DMS 273 (cell line): Measurements from ENCODE around the gene NUDT10.
A peak's percentile ranks its signal among the peaks of the same experiment; 100 is the strongest.

ENCODE experiments used
- DNase-seq: peaks from one replicate; lab custom pipeline; 2025; ENCODE audit not compliant: unreplicated experiment; lab: John Stamatoyannopoulos, UW

NUDT10 gene

GRCh38 chrX:51332188-51332942 is at the start of gene NUDT10:
Gene NUDT10, plus strand, starts transcription at chrX:51332822. Its CDS starts 144 bp downstream, at chrX:51332966.
- peak; percentile 30 for DNase-seq

GRCh38 chrX:51292421-51292820 is 40.2 kb upstream of the NUDT10 start:
- DNase-seq: no peak

- no peak for DNase-seq
Observed at GRCh38 chrX:51296138-51296537, 36.5 kb upstream of the NUDT10 start.

- no peak for DNase-seq
Observed at GRCh38 chrX:51316271-51316670, 16.4 kb upstream of the NUDT10 start.

GRCh38 chrX:51332943-51333785 is 542 bp downstream of the NUDT10 start:
- DNase-seq: peak; percentile 3

- DNase-seq: no peak
Observed at GRCh38 chrX:51334276-51334675, 1.7 kb downstream of the NUDT10 start.

DNA sequence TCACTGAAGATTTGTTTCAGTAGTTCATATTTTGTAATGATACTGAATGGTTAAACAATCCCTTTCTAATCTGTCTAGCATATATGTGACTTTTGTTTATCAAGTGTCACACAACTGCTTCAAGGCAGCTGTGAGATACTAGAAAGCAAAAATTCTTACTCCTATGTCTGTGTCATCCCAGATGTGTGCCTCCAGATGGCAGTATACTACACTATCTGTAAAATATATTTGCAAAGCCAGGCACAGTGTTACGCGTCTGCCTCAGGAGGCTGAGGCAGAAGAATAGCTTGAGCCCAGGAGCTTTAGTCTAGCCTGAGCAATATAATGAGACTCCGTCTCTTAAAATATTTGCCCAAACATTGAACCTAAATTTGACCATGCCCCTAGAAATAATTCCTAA is 4.0 kb downstream of the NUDT10 start:
- DNase-seq: peak; percentile 52

- no peak for DNase-seq
Observed at GRCh38 chrX:51361251-51361650, 28.6 kb downstream of the NUDT10 start.

- DNase-seq: no peak
Observed at GRCh38 chrX:51376672-51377071, 44.0 kb downstream of the NUDT10 start.
